ENCODE results near the gene TNFSF15. TPM values are rescaled to one million over a fixed set of nuclear protein-coding genes. Genes with fewer than 3 reads are reported as not detected.

The TNFSF15 gene
- total RNA-seq, 4 donors from 2014 or later, result 0.68 TPM; not detected in 3

DNA sequence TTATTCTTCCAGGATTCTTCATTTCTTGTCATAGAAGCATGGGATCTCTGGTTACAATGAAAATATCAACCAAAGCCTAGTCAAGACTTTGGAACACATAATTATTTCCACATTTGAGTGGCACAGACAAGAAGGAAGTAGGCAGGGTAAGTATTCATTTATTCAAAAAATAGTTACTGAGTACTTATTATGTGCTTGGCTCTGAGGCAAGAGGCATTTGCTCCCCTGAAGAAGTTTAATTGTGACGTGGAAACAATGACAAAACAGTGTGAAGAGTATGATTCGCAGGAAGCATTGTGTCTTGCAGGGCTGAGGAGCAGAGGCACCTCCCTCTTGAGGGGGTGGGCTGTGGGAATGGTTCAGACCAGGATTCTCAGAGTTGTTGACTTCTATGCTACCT, 45.0 kb upstream of the TNFSF15 start:
- TF ChIP-seq, protein P1, sequence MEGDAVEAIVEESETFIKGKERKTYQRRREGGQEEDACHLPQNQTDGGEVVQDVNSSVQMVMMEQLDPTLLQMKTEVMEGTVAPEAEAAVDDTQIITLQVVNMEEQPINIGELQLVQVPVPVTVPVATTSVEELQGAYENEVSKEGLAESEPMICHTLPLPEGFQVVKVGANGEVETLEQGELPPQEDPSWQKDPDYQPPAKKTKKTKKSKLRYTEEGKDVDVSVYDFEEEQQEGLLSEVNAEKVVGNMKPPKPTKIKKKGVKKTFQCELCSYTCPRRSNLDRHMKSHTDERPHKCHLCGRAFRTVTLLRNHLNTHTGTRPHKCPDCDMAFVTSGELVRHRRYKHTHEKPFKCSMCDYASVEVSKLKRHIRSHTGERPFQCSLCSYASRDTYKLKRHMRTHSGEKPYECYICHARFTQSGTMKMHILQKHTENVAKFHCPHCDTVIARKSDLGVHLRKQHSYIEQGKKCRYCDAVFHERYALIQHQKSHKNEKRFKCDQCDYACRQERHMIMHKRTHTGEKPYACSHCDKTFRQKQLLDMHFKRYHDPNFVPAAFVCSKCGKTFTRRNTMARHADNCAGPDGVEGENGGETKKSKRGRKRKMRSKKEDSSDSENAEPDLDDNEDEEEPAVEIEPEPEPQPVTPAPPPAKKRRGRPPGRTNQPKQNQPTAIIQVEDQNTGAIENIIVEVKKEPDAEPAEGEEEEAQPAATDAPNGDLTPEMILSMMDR (IDR thresholded peaks at IDR 0.05; ENCODE audit: low read depth), result no peak

DNA sequence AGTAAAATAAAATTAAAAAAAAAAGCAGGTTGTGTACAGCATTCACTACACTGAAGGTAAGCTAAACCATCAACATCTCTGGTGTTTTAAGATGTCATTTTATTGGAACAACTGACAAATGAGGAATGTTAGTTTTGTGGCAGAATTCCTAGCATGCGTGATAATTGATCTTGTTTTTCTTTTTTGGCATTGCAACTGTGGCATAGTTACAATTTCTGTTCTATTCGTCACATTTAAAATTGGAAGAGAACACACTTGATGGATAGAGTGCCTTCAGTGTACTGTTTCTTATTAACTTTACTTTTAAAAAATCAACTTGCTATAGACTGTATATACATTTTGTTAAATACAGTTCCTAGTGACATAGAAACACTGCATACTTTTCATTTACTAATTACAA, 43.6 kb upstream of the TNFSF15 start:
- TF ChIP-seq, protein P1 (IDR thresholded peaks at IDR 0.05; ENCODE audit: low read depth), result no peak

DNA sequence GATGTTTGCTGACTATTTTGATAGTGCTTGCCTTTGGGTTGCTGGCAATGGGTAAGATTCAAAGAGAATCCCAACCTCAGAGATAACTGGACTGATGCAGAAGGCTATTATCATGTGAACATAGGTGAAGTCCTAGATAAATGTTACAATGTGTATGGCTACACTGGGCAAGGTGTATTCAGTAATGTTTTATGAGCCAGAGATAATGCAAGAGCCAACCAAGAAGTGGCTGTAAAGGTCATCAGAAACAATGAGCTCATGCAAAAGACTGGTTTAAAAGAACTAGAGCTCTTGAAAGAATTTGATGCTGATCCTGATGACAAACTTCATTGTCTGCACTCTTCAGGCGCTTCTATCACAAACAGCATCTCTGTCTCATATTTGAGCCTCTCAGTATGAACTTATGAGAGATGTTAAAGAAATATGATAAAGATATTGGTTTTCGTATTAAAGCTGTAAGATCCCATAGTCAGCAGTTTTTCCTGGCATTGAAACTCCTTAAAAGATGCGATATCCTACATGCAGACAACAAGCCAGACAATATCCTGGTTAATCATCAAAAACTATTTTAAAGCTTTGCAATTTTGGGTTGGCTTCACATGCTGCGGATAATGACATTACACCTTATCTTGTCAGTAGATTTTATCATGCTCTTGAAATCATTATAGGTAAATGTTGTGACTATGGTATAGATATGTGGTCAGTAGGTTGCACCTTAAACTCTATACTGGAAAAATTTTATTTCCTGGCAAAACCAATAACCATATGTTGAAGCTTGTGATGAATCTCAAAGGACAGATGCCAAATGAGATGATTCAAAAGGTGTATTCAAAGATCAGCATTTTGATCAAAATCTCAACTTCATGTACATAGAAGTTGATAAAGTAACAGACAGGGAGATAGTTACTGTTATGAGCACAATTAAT, 41.9 kb upstream of the TNFSF15 start:
- TF ChIP-seq, protein P1 (IDR thresholded peaks at IDR 0.05; ENCODE audit: low read depth), result no peak

DNA sequence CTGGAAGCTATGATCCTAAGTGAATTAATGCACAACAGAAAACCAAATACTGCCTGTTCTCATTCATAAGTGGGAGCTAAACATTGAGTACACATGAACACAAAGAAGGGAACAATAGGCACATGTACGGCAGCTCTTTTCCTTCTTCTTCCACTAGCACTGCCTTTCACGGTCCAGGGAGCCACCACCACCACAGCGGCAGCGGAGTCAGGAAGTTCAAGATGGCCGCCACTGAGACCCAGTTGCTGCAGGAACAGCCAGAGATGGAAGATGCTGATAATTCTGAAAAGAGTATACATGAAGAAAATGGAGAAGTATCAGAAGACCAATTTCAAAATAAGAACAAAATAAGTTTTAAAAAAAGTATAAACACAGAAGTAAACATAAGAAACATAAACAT, 39.5 kb upstream of the TNFSF15 start:
- TF ChIP-seq, protein P1 (IDR thresholded peaks at IDR 0.05; ENCODE audit: low read depth), result no peak

DNA sequence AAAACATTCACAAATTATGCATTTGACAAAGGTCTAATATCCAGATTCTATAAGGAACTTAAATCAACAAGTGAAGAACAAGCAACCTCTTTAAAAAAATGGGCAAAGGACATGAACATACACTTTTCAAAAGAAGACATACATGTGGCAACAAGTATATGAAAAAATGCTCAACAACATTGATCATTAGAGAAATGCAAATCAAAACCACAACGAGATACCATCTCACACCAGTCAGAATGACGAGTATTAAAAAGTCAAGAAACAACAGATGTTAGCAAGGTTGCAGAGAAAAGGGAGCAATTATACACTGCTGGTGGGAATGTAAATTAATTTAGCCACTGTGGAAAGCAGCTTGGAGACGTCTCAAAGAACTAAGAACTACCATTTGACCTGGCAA, 38.9 kb upstream of the TNFSF15 start:
- TF ChIP-seq, protein P1 (IDR thresholded peaks at IDR 0.05; ENCODE audit: low read depth), result no peak

DNA sequence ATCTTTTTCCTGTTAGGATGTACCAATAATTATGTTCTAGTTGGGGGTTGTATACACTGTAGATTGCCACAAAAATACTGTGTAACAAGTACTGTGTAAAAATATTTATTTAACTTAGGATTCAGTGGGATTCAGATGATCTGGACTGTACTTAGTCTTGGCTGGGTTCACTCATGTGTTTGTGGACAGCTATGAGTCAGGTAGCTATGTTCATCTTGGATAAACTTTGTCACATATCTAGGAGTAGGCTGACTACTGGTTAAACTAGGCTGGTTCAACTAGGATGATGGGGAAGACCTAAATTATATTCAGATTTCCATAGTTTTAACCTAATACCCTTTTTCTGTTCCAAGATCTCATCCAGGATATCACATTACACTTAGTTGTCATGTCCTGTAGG, 32.1 kb upstream of the TNFSF15 start:
- TF ChIP-seq, protein P1 (IDR thresholded peaks at IDR 0.05; ENCODE audit: low read depth), result no peak

DNA sequence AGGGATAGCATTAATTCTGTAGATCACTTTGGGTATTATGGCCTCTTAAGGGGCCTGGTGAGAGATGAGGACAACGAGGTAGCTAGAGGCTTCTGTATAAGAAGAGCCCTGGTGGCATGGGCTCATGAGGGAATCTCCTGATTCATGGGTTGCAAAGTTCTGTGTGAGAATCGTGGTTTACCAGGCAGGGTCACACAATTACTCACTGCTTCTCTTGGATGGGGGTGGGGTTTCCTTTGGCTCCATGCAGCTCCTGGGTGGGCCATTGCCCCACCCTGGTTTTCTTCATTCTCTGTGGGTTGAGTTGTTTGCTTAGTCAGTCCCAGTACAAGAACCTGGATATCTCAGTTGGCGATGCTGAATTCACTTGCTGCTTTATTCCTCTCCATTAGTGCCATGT, 30.9 kb upstream of the TNFSF15 start:
- TF ChIP-seq, protein P1 (IDR thresholded peaks at IDR 0.05; ENCODE audit: low read depth), result no peak

All from subcutaneous adipose tissue (tissue), 4 donors.